Measurements from ENCODE around the gene C11orf16. TPM values are rescaled to one million over a fixed set of nuclear protein-coding genes. Genes with fewer than 3 reads are reported as not detected.
"Not testable (repeated sequence)": the region's sequence is repeated elsewhere in the genome, so short reads cannot be mapped to it uniquely, and the experiment has no call there.

The C11orf16 gene
- total and polyA plus RNA-seq, 5 donors: not detected

- DNase-seq (no peak), ATAC-seq (no peak)
- Histone ChIP-seq H3K9me3 (ENCODE audit: control insufficient read depth, low read length) (no peaks in the 10 kb centered on the region), H3K4me3 (ENCODE audit: low read length) (no peak overlapping the region), H3K27me3 (ENCODE audit: control insufficient read depth, insufficient read depth) (no peaks in the 10 kb centered on the region), H3K4me1 (ENCODE audit: control insufficient read depth, insufficient read depth, low read length) (peaks cover 4% of the 10 kb centered on the region), H3K27ac (ENCODE audit: low read length) (no peak overlapping the region)
- 54% methylated on average over 2 of the region's 2 CpGs for WGBS
- intact Hi-C loops (cut with DNase I): loop anchor here in 2 of 4 donors (5.0 kb wide), 2 partner anchors 49 to 274 kb away; partner anchors contain the start of gene AKIP1 (in 1 of the 2)
These were observed 28.7 kb upstream of the C11orf16 start for GRCh38 chr11:8961401-8961800.

GRCh38 chr11:8959546-8960166 is 26.9 kb upstream of the C11orf16 start:
- peaks cover 4% of the 10 kb centered on the region for H3K4me1 ChIP-seq (ENCODE audit: control insufficient read depth, insufficient read depth, low read length)
- intact Hi-C loops (cut with DNase I): loop anchor here in 2 of 4 donors (5.0 kb wide), 2 partner anchors 47 to 272 kb away; partner anchors contain the start of gene AKIP1 (in 1 of the 2)
- DNase-seq (no peak), ATAC-seq (peak in 1 of 2 donors; percentile 19)
- no peaks in the 10 kb centered on the region for H3K27me3 ChIP-seq (ENCODE audit: control insufficient read depth, insufficient read depth)
- no peaks in the 10 kb centered on the region for H3K9me3 ChIP-seq (ENCODE audit: control insufficient read depth, low read length)
- no peak overlapping the region for H3K27ac ChIP-seq (ENCODE audit: low read length)
- no peak overlapping the region for H3K4me3 ChIP-seq (ENCODE audit: low read length)
- WGBS: 13% methylated on average over 2 of the region's 2 CpGs

DNA sequence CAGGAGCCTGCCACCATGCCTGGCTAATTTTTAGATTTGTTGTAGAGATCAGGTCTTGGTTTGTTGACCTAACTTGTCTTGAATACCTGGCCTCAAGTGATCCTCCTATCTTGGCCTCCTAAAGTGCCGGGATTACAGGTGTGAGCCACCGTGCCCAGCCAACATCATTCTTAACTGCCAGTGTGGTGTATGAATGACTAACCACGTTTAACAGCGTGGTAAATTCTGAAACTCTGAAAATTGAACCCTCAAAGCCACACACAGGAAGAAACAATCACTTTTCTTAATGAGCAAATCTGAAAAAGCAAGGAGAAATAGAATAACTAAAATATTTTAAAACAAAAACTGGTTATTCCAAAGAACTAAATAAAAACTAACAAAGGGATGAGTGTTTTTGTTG is 24.1 kb upstream of the C11orf16 start:
- H3K9me3 ChIP-seq (ENCODE audit: control insufficient read depth, low read length): no peaks in the 10 kb centered on the region
- WGBS: 90% methylated on average over 4 of the region's 4 CpGs
- DNase-seq: no peak
- H3K4me1 ChIP-seq (ENCODE audit: control insufficient read depth, insufficient read depth, low read length): no peaks in the 10 kb centered on the region
- H3K27me3 ChIP-seq (ENCODE audit: control insufficient read depth, insufficient read depth): no peaks in the 10 kb centered on the region
- ATAC-seq: no peak
- no peak overlapping the region for H3K27ac ChIP-seq (ENCODE audit: low read length)
- intact Hi-C loops (cut with DNase I): no loop called here
- no peak overlapping the region for H3K4me3 ChIP-seq (ENCODE audit: low read length)

DNA sequence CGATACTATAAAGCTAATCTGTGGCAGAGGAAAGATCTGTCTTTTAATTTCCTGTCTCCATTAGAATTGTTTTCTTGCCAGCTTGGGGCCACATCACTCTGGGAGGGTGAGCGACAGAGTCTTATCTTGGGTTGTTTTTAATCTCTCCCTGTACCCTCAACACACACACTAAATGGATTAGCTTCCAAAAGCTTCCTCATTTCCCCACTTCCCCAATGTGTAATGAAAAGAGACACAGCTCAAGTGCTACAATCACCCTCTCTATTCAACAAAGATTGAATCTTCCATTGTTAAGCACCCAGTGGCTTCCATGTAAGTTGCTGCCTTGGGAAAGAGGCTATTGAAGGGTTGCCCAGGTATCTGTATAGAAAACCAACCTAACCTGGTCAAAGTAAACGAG is 16.1 kb upstream of the C11orf16 start:
- H3K27ac ChIP-seq (ENCODE audit: low read length): no peak overlapping the region
- H3K4me1 ChIP-seq (ENCODE audit: control insufficient read depth, insufficient read depth, low read length): no peaks in the 10 kb centered on the region
- WGBS: 46% methylated on average over 3 of the region's 3 CpGs
- no peaks in the 10 kb centered on the region for H3K9me3 ChIP-seq (ENCODE audit: control insufficient read depth, low read length)
- no peak for DNase-seq
- H3K27me3 ChIP-seq (ENCODE audit: control insufficient read depth, insufficient read depth): no peaks in the 10 kb centered on the region
- intact Hi-C loops (cut with DNase I): no loop called here
- no peak for ATAC-seq
- no peak overlapping the region for H3K4me3 ChIP-seq (ENCODE audit: low read length)

DNA sequence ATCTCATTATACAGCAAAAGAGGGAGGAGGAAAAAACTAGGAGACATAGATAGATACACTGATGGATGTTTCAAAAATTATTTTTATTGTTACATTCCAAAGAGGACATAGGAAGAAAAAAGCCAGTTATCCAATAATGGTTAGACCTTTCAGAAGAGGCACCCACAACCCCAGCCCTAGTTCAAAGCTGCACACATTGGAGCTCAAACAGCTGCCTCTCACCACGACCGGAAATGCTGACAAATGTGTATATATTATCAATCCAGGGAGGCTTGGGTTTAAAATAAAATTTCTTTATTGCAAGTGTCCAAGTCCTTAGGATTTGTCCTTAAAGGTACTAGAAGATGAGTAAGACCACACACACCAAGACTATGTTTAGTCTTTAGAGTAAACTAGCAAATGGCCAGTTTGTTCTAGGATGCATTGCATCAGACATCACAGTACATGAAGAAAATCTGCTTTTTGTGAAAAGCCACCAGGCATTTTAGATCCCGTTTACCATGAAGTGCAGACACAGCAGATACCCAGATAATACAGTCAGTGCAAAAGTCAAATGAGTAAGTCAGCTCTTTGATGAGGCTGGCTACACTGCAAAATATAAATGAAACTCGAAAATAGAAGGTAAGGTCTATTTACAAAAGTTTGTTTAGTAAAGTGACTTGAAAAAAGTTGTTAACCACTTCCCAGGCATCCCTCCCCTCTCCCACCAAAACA is 14.6 kb upstream of the C11orf16 start:
- DNase-seq (no peak), ATAC-seq (no peak)
- Histone ChIP-seq H3K4me1 (ENCODE audit: control insufficient read depth, insufficient read depth, low read length) (no peaks in the 10 kb centered on the region), H3K27ac (ENCODE audit: low read length) (no peak overlapping the region), H3K27me3 (ENCODE audit: control insufficient read depth, insufficient read depth) (no peaks in the 10 kb centered on the region), H3K9me3 (ENCODE audit: control insufficient read depth, low read length) (no peaks in the 10 kb centered on the region), H3K4me3 (ENCODE audit: low read length) (no peak overlapping the region)
- 78% methylated on average over 4 of the region's 4 CpGs for WGBS
- intact Hi-C loops (cut with DNase I): no loop called here

DNA sequence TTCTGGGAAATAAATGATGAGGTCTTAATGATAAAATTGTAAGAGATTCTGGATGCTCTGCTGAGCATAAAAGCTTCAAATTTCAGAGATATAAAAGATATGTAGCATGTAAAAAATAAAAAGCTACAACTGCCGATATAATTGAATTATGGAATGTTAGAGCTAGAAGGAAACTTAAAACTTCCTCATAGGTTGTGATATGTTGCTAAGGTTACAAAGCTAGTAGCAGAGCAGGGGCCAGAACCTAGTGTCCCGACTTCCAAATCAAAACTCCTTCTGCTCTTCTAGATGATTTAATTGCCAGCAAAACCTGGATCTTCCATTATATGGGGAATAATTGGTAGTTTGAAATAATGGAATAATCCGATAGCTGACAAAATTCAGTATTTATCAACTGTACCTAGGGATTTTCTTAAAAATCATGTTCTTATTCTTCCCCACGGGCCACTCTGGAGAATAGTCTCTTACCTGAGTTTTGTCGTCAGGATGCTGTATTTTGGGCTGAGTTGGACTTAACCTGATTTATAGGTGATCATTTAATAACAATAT is 9.8 kb upstream of the C11orf16 start, which contains the start of gene ASCL3:
Gene ASCL3, minus strand, starts transcription at position 499 of the 549 bp plus-strand sequence. CDS start 4,855 bp downstream, outside the sequence.
- WGBS: 69% methylated on average over 5 of the region's 5 CpGs
- intact Hi-C loops (cut with DNase I): no loop called here
- H3K27ac ChIP-seq (ENCODE audit: low read length): no peak within 1 kb of the TSS

GRCh38 chr11:8941341-8942103 is 8.8 kb upstream of the C11orf16 start:
- no peak overlapping the region for H3K4me3 ChIP-seq (ENCODE audit: low read length)
- no peaks in the 10 kb centered on the region for H3K4me1 ChIP-seq (ENCODE audit: control insufficient read depth, insufficient read depth, low read length)
- WGBS: 43% methylated on average over 8 of the region's 8 CpGs
- H3K9me3 ChIP-seq (ENCODE audit: control insufficient read depth, low read length): no peaks in the 10 kb centered on the region
- DNase-seq: no peak
- ATAC-seq: peak; percentile 80 to 85
- H3K27me3 ChIP-seq (ENCODE audit: control insufficient read depth, insufficient read depth): no peaks in the 10 kb centered on the region
- intact Hi-C loops (cut with DNase I): no loop called here
- H3K27ac ChIP-seq (ENCODE audit: low read length): no peak overlapping the region

More for the DNA sequence above, 9.8 kb upstream of the C11orf16 start, which contains the start of gene ASCL3:
- DNase-seq: no peak
- no peaks in the 10 kb centered on the region for H3K27me3 ChIP-seq (ENCODE audit: control insufficient read depth, insufficient read depth)
- no peaks in the 10 kb centered on the region for H3K4me1 ChIP-seq (ENCODE audit: control insufficient read depth, insufficient read depth, low read length)
- no peak for ATAC-seq
- H3K9me3 ChIP-seq (ENCODE audit: control insufficient read depth, low read length): no peaks in the 10 kb centered on the region
- H3K4me3 ChIP-seq (ENCODE audit: low read length): no peak within 1 kb of the TSS

DNA sequence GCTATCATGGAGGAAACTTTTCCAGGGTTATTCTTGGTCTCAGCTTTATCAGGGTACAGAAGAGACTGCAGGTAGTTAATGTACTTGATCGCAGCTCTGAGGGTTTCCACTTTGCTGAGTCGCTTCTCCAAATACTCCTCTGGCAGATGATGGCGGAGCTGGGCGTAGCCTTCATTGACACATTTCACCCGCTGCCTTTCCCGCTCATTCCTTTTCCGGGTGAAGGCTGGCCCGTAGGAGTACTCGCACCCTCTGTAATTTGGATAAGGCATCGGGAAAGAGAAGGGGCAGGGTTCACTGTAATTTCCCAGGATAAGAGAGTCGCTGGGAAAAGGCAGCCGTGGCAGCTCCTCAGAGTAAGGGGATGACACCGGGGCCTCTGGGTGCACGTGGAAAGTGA is 4.9 kb upstream of the C11orf16 start:
- 82% methylated on average over 14 of the region's 14 CpGs for WGBS
- no peak overlapping the region for H3K4me3 ChIP-seq (ENCODE audit: low read length)
- H3K4me1 ChIP-seq (ENCODE audit: control insufficient read depth, insufficient read depth, low read length): no peaks in the 10 kb centered on the region

DNA sequence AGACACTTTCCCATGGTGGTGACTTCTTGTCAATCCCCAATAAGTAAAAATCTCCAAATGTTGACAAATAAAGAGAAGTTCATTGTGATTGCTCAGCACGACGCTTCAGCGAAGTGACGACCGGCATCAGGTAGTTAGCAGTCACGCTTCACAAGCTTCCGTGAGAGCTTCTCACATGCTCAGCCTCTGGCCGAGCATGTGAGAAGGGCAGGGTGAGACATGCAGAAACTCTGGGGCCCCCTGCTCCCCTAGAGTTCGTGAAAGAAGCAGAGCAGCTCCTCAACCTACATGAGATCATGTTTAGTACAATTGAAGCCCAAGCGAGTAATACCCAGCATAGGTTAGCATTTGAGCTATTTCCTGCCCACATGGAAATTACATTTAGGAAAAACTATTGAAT is 4.4 kb upstream of the C11orf16 start:
- H3K4me3 ChIP-seq (ENCODE audit: low read length): no peak overlapping the region
- no peak for ATAC-seq
- no peaks in the 10 kb centered on the region for H3K4me1 ChIP-seq (ENCODE audit: control insufficient read depth, insufficient read depth, low read length)
- WGBS: 90% methylated on average over 10 of the region's 10 CpGs
- intact Hi-C loops (cut with DNase I): no loop called here
- H3K9me3 ChIP-seq (ENCODE audit: control insufficient read depth, low read length): no peaks in the 10 kb centered on the region
- no peak overlapping the region for H3K27ac ChIP-seq (ENCODE audit: low read length)
- DNase-seq: no peak
- no peaks in the 10 kb centered on the region for H3K27me3 ChIP-seq (ENCODE audit: control insufficient read depth, insufficient read depth)

More for the DNA sequence above, 4.9 kb upstream of the C11orf16 start:
- Histone ChIP-seq H3K9me3 (ENCODE audit: control insufficient read depth, low read length) (no peaks in the 10 kb centered on the region), H3K27ac (ENCODE audit: low read length) (no peak overlapping the region), H3K27me3 (ENCODE audit: control insufficient read depth, insufficient read depth) (no peaks in the 10 kb centered on the region)
- ATAC-seq (no peak), DNase-seq (no peak)
- intact Hi-C loops (cut with DNase I): no loop called here

DNA sequence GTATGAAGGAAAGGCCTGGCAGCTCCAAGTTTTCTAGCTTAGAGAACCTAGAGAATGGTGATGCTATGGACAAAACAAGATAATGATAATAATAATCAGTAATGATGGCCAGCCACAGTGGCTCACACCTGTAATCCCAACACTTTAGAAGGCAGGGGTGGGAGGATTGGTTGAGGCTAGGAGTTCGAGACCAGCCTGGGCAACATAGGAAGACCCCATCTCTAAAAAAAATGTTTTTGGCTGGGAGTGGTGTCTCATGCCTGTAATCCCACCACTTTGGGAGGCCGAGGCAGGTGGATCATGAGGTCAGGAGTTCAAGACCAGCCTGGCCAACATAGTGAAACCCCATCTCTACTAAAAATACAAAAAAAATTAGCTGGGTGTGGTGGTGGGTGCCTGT is 3.0 kb upstream of the C11orf16 start:
- H3K27ac ChIP-seq (ENCODE audit: low read length); intact Hi-C loops (cut with DNase I); H3K4me1 ChIP-seq (ENCODE audit: control insufficient read depth, insufficient read depth, low read length); H3K27me3 ChIP-seq (ENCODE audit: control insufficient read depth, insufficient read depth); DNase-seq; H3K4me3 ChIP-seq (ENCODE audit: low read length); ATAC-seq; H3K9me3 ChIP-seq (ENCODE audit: control insufficient read depth, low read length): not testable (repeated sequence)
- 98% methylated on average over 2 of the region's 2 CpGs for WGBS

Data from right cardiac atrium (tissue), 5 donors.